HS-27A (cell line): ENCODE measurements around the gene KLHL35.

ENCODE experiments used
- DNase-seq: peaks from one replicate; pipeline ENCODE4 v3.0.0-alpha.2; 2012; ENCODE audit warnings: low read depth, missing footprints

KLHL35 gene, protein sequence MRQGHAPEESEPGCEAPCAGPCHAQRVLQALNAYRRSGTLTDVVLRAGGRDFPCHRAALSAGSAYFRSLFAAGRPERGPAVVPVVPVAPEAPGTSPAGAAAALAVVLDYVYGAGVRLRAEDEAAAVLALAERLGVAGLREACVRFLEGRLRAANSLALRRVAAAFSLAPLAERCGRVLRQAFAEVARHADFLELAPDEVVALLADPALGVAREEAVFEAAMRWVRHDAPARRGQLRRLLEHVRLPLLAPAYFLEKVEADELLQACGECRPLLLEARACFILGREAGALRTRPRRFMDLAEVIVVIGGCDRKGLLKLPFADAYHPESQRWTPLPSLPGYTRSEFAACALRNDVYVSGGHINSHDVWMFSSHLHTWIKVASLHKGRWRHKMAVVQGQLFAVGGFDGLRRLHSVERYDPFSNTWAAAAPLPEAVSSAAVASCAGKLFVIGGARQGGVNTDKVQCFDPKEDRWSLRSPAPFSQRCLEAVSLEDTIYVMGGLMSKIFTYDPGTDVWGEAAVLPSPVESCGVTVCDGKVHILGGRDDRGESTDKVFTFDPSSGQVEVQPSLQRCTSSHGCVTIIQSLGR

DNA sequence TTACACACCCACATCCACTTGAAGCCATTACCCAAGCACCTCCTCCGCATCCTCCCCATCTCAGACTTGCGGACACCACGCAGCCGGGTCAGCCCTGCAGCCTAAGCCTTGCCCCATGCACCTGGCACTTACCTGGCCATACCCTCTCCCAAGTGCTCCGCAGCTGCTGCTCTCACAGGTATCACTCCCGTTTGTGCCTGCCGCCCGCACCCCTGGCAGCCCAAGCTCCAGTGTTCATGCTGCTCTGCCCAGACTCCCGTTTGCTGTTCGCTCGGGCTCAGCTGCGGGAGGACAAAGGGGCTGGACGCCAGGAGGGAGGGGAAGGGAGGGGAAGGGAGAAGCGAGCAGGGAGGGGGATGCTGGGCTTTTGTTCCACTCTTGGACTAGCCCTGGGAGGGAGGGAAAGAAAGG lies at the start of gene KLHL35:
Gene KLHL35 (minus strand): TSS at position 293 of the 411 bp plus-strand sequence. CDS start 2,574 bp downstream, outside the sequence.
- DNase-seq: no peak

DNA sequence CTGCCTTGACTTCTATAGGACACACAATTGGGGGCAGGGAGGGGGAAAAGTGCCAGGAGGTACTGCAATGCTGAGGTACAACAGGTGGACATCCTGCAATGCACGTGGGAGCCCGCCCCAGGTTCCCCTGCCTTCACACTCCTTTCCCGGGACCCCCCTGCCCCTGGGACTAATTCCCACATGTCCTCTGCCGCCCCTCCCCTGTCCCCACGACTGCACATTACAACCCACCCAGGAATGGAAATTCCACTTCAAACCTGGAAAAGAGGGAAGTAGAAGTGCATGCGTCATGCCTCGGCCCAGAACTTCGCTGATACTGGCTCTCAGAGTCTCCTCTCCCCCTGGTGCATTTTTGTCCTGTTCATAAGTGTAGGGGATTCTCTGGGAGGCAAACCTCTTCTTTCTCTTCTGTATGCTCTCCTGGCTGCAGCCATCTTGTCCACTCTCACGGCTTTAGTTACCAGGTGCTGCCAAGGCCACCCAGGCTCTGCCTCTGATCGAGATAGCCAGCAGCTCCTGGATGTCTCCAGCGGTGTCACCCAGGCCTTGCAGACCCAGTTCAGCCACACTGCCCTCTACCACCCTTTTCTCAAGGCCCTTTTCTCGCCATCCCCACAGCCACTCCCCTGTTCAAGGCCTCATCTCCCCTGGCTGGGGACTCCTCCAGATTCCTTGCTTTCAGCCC lies 49.1 kb upstream of the KLHL35 start:
- no peak for DNase-seq

DNA sequence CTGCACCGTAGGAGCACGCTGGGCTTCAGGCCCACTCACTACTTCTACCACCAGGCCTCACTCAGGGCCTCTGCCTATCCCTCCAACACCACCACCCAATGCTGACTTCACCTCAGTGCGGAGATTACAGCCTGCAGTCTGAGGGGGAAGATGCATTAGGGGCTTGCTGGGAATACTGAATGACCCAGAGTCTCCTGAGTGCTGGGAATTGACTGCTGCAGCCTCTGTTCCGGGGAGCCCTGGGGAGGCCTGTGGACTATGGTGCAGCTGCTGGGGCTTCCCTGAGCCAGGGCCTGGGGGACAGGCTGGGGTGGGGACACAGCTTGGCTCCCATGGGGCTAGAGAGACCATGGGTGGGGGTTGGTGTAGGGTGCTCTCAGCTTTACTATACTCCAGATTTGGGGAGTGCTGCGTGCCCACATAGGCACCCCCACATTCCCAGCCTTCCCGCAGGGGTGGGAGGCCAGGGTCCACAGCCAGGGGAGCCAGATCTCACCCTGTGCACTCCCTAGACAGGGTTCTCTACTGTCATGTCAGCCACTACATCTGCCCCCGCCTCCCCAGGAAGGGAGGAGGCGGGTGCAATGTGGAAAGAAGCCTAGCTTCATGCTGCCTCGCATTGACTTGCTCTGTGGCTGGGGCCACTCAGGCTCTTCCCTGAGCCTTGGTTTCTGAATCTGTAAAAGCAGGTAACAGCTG lies 48.4 kb upstream of the KLHL35 start:
- DNase-seq: no peak

DNA sequence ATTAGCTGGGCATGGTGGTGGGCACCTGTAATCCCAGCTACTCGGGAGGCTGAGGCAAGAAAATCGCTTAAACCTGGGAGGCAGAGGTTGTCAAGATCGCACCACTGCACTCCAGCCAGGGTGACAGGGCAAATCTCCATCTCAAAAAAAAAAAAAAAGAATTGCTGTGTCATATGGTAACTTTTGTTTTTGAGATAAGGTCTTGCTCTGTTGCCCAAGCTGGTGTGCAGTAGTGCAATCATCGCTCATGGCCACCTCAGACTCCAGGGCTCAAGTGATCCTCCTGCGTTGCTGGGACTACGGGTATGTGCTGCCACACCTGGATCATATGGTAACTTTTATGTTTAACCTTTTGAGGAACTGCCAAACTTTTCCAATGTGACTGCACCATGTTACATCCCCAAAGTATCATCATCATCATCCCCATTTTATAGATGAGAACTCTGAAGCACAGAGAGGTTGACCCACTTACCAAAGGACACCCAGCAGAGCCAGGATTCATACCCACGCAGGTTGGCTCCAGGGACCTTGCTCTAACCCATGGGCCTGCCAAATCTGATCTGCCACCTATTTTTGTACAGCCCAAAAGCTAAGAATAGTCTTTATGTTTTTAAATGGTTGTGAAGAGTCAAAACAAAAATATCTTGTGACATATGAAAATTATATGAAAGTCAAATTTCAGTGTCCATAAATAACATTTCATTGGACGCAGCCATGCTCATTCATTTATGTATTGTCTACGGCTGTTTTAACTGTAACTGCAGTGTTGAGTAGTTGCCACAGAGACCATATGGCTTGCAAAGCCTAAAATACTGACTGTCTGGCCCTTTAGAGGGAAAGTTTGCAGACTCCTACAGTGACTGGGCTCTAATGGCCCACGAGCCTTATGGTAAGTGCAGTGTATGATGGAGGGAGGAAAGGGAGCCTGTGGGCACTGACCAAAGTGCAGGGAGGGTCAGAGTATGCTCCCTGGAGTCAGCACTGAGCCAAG lies 47.5 kb upstream of the KLHL35 start:
- no peak for DNase-seq

DNA sequence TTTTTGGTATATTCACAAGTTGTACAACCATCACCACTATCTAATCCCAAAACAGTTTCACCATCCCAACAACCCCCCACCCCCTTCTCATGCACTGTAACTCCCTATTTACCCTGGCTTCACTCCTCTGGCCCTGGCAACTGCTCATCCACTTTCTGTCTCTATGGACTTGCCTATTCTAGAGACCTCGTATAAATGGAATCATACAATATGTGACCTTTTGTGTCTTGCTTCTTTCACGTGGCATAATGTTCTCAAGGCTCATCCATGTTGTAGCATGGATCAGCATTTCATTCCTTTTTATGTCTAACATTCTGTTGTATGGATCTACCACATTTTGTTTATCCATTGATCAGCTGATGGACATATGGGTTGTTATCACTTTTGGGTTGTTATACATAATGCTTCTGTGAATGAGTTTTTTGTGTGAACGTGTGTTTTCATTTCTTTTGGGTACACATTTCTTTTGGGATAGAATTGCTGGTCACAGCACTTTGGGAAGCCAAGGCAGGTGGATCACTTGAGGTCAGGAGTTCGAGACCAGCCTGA lies 46.7 kb upstream of the KLHL35 start:
- DNase-seq: no peak

DNA sequence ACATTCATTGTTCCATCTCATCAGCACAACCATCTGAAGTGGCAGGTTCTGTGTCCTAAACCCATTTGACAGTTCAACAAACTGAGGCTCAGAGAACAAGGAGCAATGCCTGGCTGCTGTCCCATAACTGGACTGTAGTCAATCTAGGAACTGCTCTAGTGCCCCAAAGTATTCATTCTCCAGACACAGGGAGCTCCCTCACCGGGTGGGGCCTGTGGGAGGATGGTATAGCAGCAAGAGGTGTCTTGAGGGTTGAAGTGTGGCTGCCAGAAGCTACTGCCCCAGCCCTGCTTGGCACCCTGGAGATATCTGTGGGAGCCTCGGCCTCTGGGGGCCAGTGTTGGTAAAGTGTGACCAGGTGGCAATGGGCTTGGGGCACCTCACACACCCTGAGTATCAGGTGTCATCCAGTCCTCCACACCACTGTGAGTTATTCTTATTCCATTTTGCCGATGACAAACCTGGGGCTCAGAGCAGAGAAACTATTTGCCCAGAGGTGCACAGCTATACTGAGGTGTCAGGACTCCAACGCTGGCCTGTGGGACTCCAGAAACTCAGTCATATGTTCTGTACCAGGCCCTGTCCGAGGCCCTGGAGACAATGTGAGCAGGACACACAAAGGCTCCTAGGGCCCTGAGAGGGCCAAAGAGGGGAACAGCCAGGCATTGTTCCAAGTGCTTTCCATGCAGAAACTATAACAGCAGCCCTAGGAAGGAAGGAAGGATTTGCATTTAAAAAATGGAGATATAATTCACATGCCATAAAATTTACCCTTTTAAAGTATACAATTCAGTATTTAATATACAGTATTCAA lies 46.0 kb upstream of the KLHL35 start:
- no peak for DNase-seq

DNA sequence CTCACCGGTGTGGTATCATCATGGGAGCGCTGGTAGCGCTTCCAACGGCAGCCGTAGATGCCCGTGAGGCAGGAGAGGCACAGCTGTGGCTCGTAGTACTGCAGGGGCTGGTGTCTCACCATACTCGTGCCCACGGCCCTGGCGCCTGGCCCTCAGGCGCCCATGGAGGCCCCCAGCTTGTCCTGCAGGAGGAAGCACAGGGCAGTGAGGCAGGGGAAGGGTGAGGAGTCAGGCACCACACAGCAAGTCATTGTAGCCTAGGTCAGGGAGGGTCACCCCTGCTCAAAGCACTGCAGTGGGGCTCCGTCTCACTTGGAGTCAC lies 44.6 kb upstream of the KLHL35 start:
- no peak for DNase-seq

DNA sequence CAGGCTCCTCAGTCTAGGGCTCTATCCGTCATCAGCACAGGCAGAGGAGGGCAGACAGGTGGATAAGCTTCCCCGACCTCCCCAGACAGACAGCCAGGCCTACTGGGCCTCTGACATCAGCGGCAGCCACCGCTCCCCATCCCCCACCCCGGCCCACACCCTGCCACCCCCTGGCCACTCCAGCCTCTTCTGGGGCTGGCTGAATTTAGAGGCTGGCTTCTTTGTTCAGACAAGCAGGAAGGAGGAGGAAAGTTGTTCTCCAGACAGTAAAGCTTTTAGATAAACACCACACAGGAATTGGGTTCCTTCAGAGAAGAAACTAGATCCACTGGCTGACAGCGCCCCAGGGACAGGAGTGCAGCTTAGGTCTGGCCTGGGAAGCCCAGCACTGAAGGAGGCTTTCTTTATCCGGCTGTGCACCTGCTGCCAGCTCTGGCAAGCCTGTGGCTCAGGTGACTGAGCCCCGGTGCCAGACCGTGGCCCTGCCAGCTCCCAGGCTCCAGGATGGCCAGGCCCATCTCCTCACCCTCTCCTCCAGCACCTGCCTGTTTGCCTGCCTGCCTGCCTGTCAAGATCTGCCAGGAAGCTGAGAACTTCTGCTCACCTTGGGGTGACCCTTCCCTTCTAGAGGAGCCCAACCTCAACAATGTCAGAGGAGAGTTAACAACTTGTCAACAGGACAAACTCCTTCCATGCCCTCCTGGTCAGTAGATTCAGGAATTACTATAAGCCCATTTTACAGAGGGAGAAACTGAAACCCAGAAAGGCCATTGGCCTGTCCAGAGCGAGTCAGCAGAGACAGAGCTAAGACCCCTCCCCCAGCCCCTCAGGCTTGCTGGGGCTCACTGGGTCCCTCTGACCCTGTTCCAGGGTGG lies 44.0 kb upstream of the KLHL35 start:
- DNase-seq: no peak

DNA sequence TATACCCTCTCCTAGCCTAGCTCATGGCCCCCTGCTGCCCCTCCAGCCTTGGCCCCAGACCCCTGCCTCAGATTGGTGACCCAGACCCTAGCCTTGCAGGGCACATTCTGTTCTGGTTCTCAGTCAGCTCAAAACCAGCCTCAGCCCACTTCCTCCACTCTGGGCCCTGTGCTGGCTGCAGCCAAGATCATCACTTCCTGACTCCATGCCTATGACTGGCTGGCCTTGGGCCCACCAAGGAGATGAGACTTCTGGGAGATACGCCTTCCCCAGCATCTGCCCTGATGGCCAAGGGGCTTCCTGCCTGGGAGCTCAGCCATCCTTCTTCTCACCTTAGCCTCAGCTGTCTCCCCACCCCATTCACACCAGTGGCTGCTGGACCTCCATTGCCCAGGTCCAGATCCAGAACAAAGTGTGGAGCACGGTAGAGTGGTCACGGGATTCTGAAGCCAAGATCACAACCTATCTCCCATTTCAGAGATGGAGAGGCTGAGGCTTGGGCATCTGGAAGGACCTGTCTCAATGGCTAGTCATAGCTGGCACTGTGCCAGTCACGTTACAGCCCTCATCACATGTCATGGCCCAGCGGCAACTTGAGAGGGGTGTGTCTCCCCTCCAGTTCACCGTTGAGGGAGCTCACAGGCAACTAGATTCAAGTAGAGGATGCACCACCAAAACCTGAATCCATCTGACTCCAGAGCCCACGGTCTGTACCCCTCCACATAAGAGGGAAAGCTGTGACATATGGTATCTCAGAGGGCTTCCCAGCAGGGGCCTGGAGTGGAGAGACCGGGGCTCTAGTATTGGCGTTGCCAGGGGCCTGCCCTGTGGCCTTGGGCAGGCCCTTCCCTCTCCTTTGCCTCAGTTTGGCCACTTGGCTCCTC lies 43.0 kb upstream of the KLHL35 start:
- peak; percentile 38 for DNase-seq

DNA sequence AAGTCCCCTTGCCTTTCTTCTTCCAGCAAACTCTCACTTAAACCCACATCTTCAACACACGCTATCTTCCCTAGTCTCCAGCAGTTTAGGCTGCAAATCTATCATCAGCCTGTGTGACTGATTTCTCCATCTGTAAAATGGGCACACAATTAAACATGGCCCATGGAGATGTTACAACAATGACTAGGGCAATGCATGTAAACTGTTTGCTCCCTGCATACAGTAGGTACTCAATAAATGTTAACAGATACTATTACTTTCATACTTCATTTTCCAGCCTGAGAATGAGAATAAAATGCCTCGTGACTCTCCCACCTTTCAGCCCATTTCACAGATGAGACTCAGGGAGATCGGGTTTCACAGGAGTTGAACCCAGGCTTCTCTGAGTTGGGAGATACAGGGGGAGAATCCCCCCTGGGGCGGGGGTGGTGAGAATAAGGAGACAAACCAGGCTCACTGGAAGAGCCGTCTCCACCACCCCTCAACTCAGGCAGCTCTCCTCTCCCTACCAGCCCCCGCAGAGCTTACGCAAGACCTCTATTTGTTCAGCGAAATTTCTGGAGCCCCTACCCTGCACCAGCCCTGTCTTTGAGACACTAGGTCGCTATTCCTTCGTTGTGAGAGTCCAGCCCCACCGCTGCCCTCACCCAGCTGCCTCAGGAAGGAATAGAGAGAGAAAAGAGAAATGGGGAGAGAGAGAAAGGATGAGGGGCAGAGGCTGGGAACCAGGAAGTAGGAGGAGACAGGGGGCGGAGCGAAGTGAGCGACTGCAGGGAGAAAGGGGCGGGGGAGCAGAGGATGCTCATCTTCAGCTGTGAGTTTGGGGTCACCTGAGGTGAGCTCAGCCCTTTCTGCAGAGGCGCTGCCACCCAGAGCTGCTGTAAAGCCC lies 42.1 kb upstream of the KLHL35 start:
- no peak for DNase-seq

DNA sequence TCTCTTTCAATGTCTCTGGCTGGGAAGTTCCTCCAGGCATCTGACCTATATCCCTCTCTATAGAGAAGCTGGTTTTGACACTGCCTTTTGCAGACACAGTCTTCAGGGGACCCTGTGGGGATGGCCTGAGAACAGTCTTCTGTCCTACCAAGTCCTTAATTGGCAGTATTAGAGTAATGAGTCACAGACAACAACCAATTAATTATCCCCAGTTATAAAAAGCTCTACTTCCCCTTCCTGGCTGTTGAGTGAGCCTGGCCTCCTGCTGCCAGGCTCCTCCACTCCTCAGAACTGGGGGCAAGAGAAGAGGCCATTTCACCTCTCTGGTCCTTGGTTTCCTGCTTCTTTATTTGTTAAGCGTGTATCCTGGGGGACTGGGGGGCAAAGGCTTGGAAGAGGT lies 41.2 kb upstream of the KLHL35 start:
- DNase-seq: no peak

DNA sequence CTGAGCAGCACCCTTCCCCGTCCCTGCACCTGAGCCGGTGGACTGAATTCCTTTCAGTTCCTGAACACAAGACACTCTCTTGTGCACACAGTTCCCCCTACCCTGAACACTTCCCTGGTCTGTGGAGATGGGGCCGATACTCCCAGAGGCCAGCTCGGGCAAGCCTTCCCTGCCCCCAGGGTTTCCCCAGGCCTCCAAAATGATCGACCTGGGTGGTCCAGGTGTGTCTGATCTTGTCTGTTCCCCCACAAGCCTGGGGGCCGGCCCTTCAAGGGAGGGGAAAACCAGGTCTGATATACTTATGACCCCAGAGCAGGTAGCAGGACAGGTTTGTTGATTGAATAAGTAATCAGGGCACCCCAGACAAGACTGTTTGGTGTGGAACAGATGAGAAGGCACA lies 40.7 kb upstream of the KLHL35 start:
- no peak for DNase-seq

DNA sequence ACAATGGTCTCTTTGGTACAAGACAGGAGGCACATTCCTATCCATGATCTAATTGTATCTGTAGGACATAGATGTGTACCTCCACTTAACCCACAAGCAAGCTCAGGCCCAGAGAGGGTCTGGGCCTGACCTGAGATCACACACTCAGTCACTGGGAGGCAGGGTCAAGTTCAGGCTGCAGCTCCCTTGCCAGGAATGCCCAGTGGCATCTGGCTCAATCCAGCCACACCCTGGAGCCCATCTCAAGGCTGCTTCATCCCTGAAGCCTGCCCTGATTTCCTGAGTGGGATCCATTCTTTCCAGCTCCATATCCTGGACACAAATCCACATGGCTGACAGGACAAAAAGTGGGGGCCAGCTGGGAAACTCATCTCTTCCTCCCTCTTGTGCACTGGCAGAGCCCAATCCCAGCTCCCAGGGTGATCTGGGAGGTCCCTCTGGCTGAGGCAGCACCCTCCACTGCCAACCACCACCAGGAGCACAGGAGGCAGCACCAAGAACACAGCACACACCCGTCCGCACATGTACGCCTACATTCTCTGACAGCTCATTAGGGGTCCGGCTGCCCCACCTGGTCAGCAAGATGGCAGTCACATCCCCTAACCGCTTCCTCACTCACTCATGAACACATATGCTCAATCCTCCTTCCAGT lies 39.2 kb upstream of the KLHL35 start:
- DNase-seq: no peak

DNA sequence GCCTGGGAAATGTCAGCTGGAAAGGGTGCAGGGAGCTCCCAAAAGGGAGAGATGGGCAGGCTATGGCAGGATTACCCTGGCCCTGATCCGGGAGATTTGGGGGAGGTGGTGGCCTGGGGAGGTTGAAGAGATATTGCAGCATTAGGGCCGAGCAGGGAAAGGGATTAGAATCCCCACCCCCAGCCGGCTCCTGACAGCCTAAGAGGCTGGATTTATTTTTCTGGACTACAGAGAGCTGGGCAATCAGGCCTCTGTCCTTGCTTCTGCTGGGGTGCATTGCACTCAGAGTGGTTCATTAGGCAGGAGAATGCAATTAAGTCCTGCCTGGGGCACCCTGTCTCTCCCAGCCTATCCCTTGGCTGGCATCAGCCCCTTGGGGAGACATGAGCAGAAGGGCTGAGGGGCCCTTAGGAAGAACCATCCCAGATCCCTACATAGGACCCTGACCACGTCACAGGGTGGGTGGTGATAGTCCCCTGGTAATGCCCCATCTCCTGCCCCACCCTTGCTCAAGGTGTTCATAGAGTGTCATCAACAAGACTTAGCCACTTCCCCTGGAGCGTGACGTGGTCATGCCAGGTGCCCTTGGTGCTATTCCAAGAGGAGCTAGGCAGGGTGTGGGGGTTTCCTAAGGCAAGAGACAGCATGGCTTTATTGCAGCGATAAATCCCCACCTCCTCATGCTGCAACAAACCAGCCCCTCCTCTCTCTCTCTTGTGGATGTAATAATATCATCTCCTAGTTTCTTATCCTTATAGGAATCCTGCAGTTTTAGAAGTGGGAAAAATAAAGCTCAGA lies 38.4 kb upstream of the KLHL35 start:
- DNase-seq: no peak

DNA sequence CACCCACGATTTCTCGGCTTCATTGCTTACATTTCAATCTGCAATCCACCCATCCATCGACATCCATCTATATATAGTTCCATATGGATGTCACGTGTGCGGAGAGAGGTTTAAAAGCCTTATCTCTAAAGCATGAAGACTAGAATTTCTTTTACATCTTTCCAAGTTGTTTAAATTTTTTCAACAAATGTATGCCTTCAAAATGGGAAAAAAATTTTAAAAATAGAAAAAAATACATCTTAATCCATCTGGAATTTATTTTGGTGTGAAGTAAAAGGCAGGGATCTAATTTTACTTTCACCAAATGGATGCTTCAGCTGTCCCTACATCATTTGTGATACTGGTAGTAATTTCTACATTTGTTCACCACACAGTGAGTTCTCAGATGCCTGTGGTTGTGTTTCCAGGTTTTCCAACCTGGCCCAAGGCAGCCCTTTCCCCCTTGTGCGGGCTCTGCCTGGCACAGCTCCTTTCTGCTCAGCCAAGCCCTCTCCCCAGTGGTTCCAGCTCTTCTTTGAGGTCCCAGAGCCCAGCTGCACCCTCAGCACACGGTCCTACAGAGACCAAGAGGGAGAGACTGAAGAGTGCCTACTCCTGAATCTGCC lies 37.6 kb upstream of the KLHL35 start:
- DNase-seq: no peak
